IMR-90 (cell line): Measurements from ENCODE around the gene CSAD. TPM values are rescaled to one million over a fixed set of nuclear protein-coding genes. Genes with fewer than 3 reads are reported as not detected.

Experiments
- ATAC-seq: fragments of 200-7000 bp; cut with Tn5 transposase; 2 replicates; pipeline ENCODE4 v1.9.1; 2020; ENCODE audit warnings: low read depth, mild to moderate bottlenecking, moderate library complexity
- BruUV-seq: library from RNA; stranded (reverse); fragments of 400-500 nt; replicated peaks from 2 replicates; lab custom pipeline; 2021; lab: Mats Ljungman, UMichigan
- CTCF ChIA-PET: fragments of 300-600 bp; formaldehyde crosslinking; extraction: SDS; loops from one replicate; lab custom pipeline; 2021; ENCODE audit warnings: antibody characterized with exemption; lab: Yijun Ruan, JAX
- POLR2A ChIA-PET: fragments of 300-600 bp; sonication (Branson Sonifier 250); formaldehyde crosslinking; loops from one replicate; lab custom pipeline; 2022; ENCODE audit warnings: antibody characterized with exemption; ENCODE audit not compliant: unreplicated experiment; lab: Charles Lee
- DNase-seq: peaks from one replicate; pipeline ENCODE4 v3.0.0; 2013
- H2AFZ ChIP-seq: replicated peaks from 2 replicates; pipeline ENCODE3; 2013; ENCODE audit warnings: low read length, mild to moderate bottlenecking; ENCODE audit not compliant: poor library complexity
- H2AK5ac ChIP-seq: 2 replicates; pipeline ENCODE4 v1.6.1; 2013; ENCODE audit warnings: low read depth, low read length, inconsistent platforms
- H2AK9ac ChIP-seq: replicated peaks from 2 replicates; pipeline ENCODE3; 2013; ENCODE audit warnings: mild to moderate bottlenecking, low read depth, low read length, moderate library complexity; ENCODE audit not compliant: poor library complexity
- H2BK120ac ChIP-seq: 2 replicates; pipeline ENCODE4 v1.6.1; 2013; ENCODE audit warnings: low read depth, low read length, inconsistent platforms
- H2BK15ac ChIP-seq: 3 replicates; pipeline ENCODE4 v1.6.1; 2013; ENCODE audit warnings: low read depth, low read length, inconsistent platforms
- H2BK20ac ChIP-seq: 2 replicates; pipeline ENCODE4 v1.6.1; 2013; ENCODE audit warnings: low read depth, mild to moderate bottlenecking, inconsistent platforms, low read length, moderate library complexity
- H2BK5ac ChIP-seq: 2 replicates; pipeline ENCODE4 v1.6.1; 2013; ENCODE audit warnings: mild to moderate bottlenecking, low read depth, low read length, inconsistent platforms; ENCODE audit not compliant: poor library complexity, severe bottlenecking
- H3K14ac ChIP-seq: replicated peaks from 2 replicates; pipeline ENCODE4 v1.6.1; 2013; ENCODE audit warnings: low read depth, low read length, inconsistent platforms
- H3K18ac ChIP-seq: 2 replicates; pipeline ENCODE4 v1.6.1; 2013; ENCODE audit warnings: low read depth, low read length, control low read depth
- H3K23ac ChIP-seq: 2 replicates; pipeline ENCODE4 v1.6.1; 2013; ENCODE audit warnings: low read depth, low read length, inconsistent platforms
- H3K27ac ChIP-seq: 2 replicates; pipeline ENCODE4 v1.5.1; 2013; ENCODE audit warnings: mild to moderate bottlenecking, control low read depth, low read length; ENCODE audit not compliant: insufficient read depth
- H3K27me3 ChIP-seq: 2 replicates; pipeline ENCODE4 v1.6.1; 2013; ENCODE audit warnings: low read length; ENCODE audit not compliant: control insufficient read depth, insufficient read depth
- H3K36me3 ChIP-seq: 2 replicates; pipeline ENCODE4 v1.6.1; 2013; ENCODE audit warnings: low read length, mixed read lengths; ENCODE audit not compliant: control insufficient read depth, insufficient read depth
- H3K4ac ChIP-seq: 2 replicates; pipeline ENCODE4 v1.6.1; 2013; ENCODE audit warnings: low read depth, low read length, inconsistent platforms
- H3K4me1 ChIP-seq: 2 replicates; pipeline ENCODE4 v1.6.1; 2013; ENCODE audit warnings: low read length, mixed read lengths; ENCODE audit not compliant: control insufficient read depth, insufficient read depth
- H3K4me2 ChIP-seq: 2 replicates; pipeline ENCODE4 v1.6.1; 2013; ENCODE audit warnings: low read depth, mild to moderate bottlenecking, control low read depth, low read length, moderate library complexity
- H3K4me3 ChIP-seq: 2 replicates; pipeline ENCODE4 v1.5.1; 2013; ENCODE audit warnings: low read depth, mild to moderate bottlenecking, control low read depth, low read length, moderate library complexity; ENCODE audit not compliant: insufficient read depth
- H3K56ac ChIP-seq: 2 replicates; pipeline ENCODE4 v1.6.1; 2013; ENCODE audit warnings: low read length, inconsistent platforms; ENCODE audit not compliant: insufficient read depth; ENCODE audit errors: extremely low read depth
- H3K79me1 ChIP-seq, 2 experiments: 2 replicates each; pipeline ENCODE4 v1.6.1; 2013; ENCODE audit warnings: low read length in 2 of 2, inconsistent platforms in 1 of 2, low read depth in 1 of 2
- H3K9ac ChIP-seq: 2 replicates; pipeline ENCODE4 v1.6.1; 2013; ENCODE audit warnings: low read depth, low read length, control low read depth
- H3K9me1 ChIP-seq: 2 replicates; pipeline ENCODE4 v1.6.1; 2013; ENCODE audit warnings: low read length, inconsistent platforms; ENCODE audit not compliant: insufficient read depth
- H3K9me3 ChIP-seq: 2 replicates; pipeline ENCODE4 v1.6.1; 2013; ENCODE audit warnings: low read length; ENCODE audit not compliant: control insufficient read depth, insufficient read depth
- H4K20me1 ChIP-seq: 2 replicates; pipeline ENCODE4 v1.6.1; 2013; ENCODE audit warnings: low read length, inconsistent platforms; ENCODE audit not compliant: insufficient read depth
- H4K5ac ChIP-seq: 2 replicates; pipeline ENCODE4 v1.6.1; 2013; ENCODE audit warnings: mild to moderate bottlenecking, low read depth, low read length, control low read depth
- H4K8ac ChIP-seq, 2 experiments: 2 replicates each; pipeline ENCODE4 v1.6.1; 2013; ENCODE audit warnings: low read depth in 2 of 2, low read length in 2 of 2, control low read depth in 1 of 2, inconsistent platforms in 1 of 2
- H4K91ac ChIP-seq: 2 replicates; pipeline ENCODE4 v1.6.1; 2013; ENCODE audit warnings: low read depth, low read length, inconsistent platforms; ENCODE audit not compliant: insufficient read depth
- MAZ ChIP-seq: IDR thresholded peaks from 2 replicates; pipeline ENCODE4 v1.6.1; 2012; ENCODE audit warnings: low read depth, mild to moderate bottlenecking, low read length, improper control_type of control experiment, moderate library complexity, borderline replicate concordance
- NFE2L2 ChIP-seq: fragments of 150-350 bp; IDR thresholded peaks from 2 replicates; pipeline ENCODE4 v1.6.1; 2016; ENCODE audit warnings: low read depth, mild to moderate bottlenecking, low read length
- SMC3 ChIP-seq: fragments of 150-350 bp; IDR thresholded peaks from 2 replicates; pipeline ENCODE4 v1.6.1; 2016; ENCODE audit warnings: low read depth, mild to moderate bottlenecking, antibody characterized with exemption, low read length, moderate library complexity
- WGBS, 2 experiments: methylation state at CpG; one replicate each; pipeline versions ENCODE4 v1.1.5 to v1.1.7; 2013; ENCODE audit warnings: missing lambda C conversion rate in 2 of 2; ENCODE audit not compliant: insufficient read length in 1 of 2; ENCODE audit errors: extremely low coverage in 2 of 2; 5-methylcytosine and 5-hydroxymethylcytosine counted together
- dilution Hi-C: fragments of 300-500 bp; cut with HindIII; formaldehyde crosslinking; loops from one replicate; pipeline ENCODE4 v1.14.3; 2018; ENCODE audit warnings: low sequenced_read_pairs; ENCODE audit not compliant: unreplicated experiment
- in situ Hi-C: fragments of 300-500 bp; cut with MboI; formaldehyde crosslinking; loops from 3 replicates; pipeline ENCODE4 v1.14.3; 2019; ENCODE audit warnings: low sequenced_read_pairs, inconsistent platforms, mixed read lengths
- intact Hi-C: fragments of 100-400 bp; cut with micrococcal nuclease; formaldehyde crosslinking; loops from 2 replicates; pipeline ENCODE4 v1.10.0; 2022
- polyA plus RNA-seq, 3 experiments: library from polyadenylated mRNA; depleted of rRNA; stranded (reverse); fragments of >200 nt; gene quantifications; 2 replicates each; pipeline ENCODE4 v1.2.3, GENCODE V29; 2012; ENCODE audit warnings: low replicate concordance in 1 of 3
- total RNA-seq: library from RNA; depleted of rRNA; stranded (reverse); fragments of >200 nt; gene quantifications from 2 replicates; pipeline ENCODE4 v1.2.3, GENCODE V29; 2012

CSAD gene
- total and polyA plus RNA-seq, 2 of the 4 experiments (the other 2 are of a cell fraction), result 5.4 to 45.6 TPM

- in situ Hi-C loops, result no loop called here
- Histone ChIP-seq H3K56ac (no peak overlapping the region), H2BK15ac (no peak overlapping the region), H3K4ac (no peak overlapping the region), H2AK9ac (no peak overlapping the region), H4K5ac (no peak overlapping the region), H3K79me1 (no peaks in the 10 kb centered on the region), H4K20me1 (no peaks in the 10 kb centered on the region), H3K4me3 (no peak overlapping the region), H3K23ac (0 out of 2 replicates have a peak overlapping the region, but pooled peaks have one; percentile 4), H2AK5ac (no peak overlapping the region), H4K91ac (no peak overlapping the region), H3K9ac (no peak overlapping the region), H3K36me3 (no peaks in the 10 kb centered on the region), H3K27ac (no peak overlapping the region), H3K4me2 (no peak overlapping the region), H4K8ac (no peak overlapping the region), H3K27me3 (peaks cover 6% of the 10 kb centered on the region; the same call in 1 of the 2 replicates), H3K4me1 (no peaks in the 10 kb centered on the region), H2BK5ac (no peak overlapping the region), H2AFZ (no peak overlapping the region), H3K9me3 (peaks cover 4% of the 10 kb centered on the region), H2BK20ac (no peak overlapping the region), H3K14ac (no peak overlapping the region), H3K18ac (no peak overlapping the region), H3K9me1 (no peaks in the 10 kb centered on the region), H2BK120ac (no peak overlapping the region)
- 86% methylated on average over 2 of the region's 2 CpGs; no CpG with 5 or more reads in 1 of the 2 experiments for WGBS, 2 experiments
- TF ChIP-seq MAZ (no peak), SMC3 (no peak), NFE2L2 (no peak)
- intact Hi-C loops, result no loop called here
- dilution Hi-C loops, result no loop called here
- no peak for ATAC-seq
- no peak for DNase-seq
- ChIA-PET POLR2A (no interaction called here), CTCF (no interaction called here)
- BruUV-seq, result no TSS peak
Observed at GRCh38 chr12:53131844-53132243, 48.9 kb downstream of the CSAD start.
